GM12878 (cell line): ENCODE results near the gene MED13L.

Experiments used
- BHLHE40 ChIP-seq, 2 experiments: fragments of 450-650 bp in 1 of 2; IDR thresholded peaks; 2 replicates each; pipeline ENCODE4 v1.6.1; 2011 to 2017; ENCODE audit warnings: low read depth in 2 of 2, borderline replicate concordance in 1 of 2, improper control_type of control experiment in 1 of 2, low read length in 1 of 2, mild to moderate bottlenecking in 1 of 2
- CTCF ChIP-seq, 3 experiments: IDR thresholded peaks in 2 of 3; conservative IDR thresholded peaks in 1 of 3; 2 replicates each; pipeline ENCODE4 v1.5.1; 2011; ENCODE audit warnings: low read depth in 3 of 3, low read length in 3 of 3, mild to moderate bottlenecking in 3 of 3, control low read depth in 2 of 3, moderate library complexity in 2 of 3, inconsistent platforms in 1 of 3, mixed read lengths in 1 of 3; ENCODE audit not compliant: control insufficient read depth in 2 of 3, insufficient read depth in 1 of 3; ENCODE audit errors: extremely low read depth in 1 of 3
- EP300 ChIP-seq, 2 experiments: fragments of 150-350 bp in 1 of 2; IDR thresholded peaks; 2 replicates each; pipeline ENCODE4 v1.6.1; 2011 to 2012; ENCODE audit warnings: low read depth in 2 of 2, low read length in 2 of 2, borderline replicate concordance in 1 of 2, improper control_type of control experiment in 1 of 2, inconsistent platforms in 1 of 2; ENCODE audit not compliant: control insufficient read depth in 1 of 2
- EZH2 ChIP-seq: IDR thresholded peaks from 2 replicates; pipeline ENCODE4 v1.6.1; 2012; ENCODE audit warnings: low read depth, mild to moderate bottlenecking, control low read depth, inconsistent platforms, low read length, borderline replicate concordance; ENCODE audit not compliant: control insufficient read depth
- IRF3 ChIP-seq: fragments of 450-650 bp; IDR thresholded peaks from 2 replicates; pipeline ENCODE4 v1.6.1; 2014; ENCODE audit warnings: mild to moderate bottlenecking
- POLR2A ChIP-seq: IDR thresholded peaks from 2 replicates; pipeline ENCODE4 v1.6.1; 2011; ENCODE audit warnings: low read depth, mild to moderate bottlenecking, low read length
- POLR2AphosphoS5 ChIP-seq: IDR thresholded peaks from 2 replicates; pipeline ENCODE4 v1.6.1; 2011; ENCODE audit warnings: mild to moderate bottlenecking, low read length, inconsistent platforms
- SIN3A ChIP-seq: IDR thresholded peaks from 2 replicates; pipeline ENCODE4 v1.6.1; 2012; ENCODE audit warnings: low read depth, low read length, improper control_type of control experiment
- SKIL ChIP-seq: fragments of 450-650 bp; IDR thresholded peaks from 2 replicates; pipeline ENCODE4 v1.6.1; 2017; ENCODE audit warnings: mild to moderate bottlenecking, low read depth, inconsistent platforms; ENCODE audit not compliant: poor library complexity, severe bottlenecking
- TAF1 ChIP-seq: IDR thresholded peaks from 2 replicates; pipeline ENCODE4 v1.6.1; 2011; ENCODE audit warnings: mild to moderate bottlenecking, low read depth, low read length, borderline replicate concordance
- USF2 ChIP-seq: IDR thresholded peaks from 2 replicates; pipeline ENCODE4 v1.6.1; 2011; ENCODE audit warnings: low read depth, low read length, improper control_type of control experiment, borderline replicate concordance

- TF ChIP-seq SIN3A (no peak), BHLHE40 (IDR thresholded peaks at IDR 0.05; ENCODE audit: borderline replicate concordance in 1 of 2, low read depth in 2 of 2, low read length in 1 of 2) (no peak), EZH2 (no peak), IRF3 (no peak), CTCF (IDR thresholded peaks at IDR 0.05 in 2 of 3, conservative IDR thresholded peaks at IDR 0.05 in 1 of 3; ENCODE audit: control insufficient read depth in 2 of 3, extremely low read depth in 1 of 3, insufficient read depth in 1 of 3, low read depth in 3 of 3, low read length in 3 of 3) (no peak), EP300 (IDR thresholded peaks at IDR 0.05; ENCODE audit: borderline replicate concordance in 1 of 2, control insufficient read depth in 1 of 2, low read depth in 2 of 2, low read length in 2 of 2) (no peak), POLR2A (no peak), USF2 (no peak), TAF1 (no peak), POLR2AphosphoS5 (no peak), SKIL (no peak)
Observed at GRCh38 chr12:116045150-116045549, 232.3 kb downstream of the MED13L start.
